GM21447 (cell line): ENCODE data around the gene RIC8B.
"Not testable (repeated sequence)": the region's sequence is repeated elsewhere in the genome, so short reads cannot be mapped to it uniquely, and the experiment has no call there.

Experiments
- ATAC-seq: cut with Tn5 transposase; IDR thresholded peaks from one replicate; pipeline ENCODE4 v1.9.1; 2021; ENCODE audit not compliant: unreplicated experiment

Gene RIC8B, protein sequence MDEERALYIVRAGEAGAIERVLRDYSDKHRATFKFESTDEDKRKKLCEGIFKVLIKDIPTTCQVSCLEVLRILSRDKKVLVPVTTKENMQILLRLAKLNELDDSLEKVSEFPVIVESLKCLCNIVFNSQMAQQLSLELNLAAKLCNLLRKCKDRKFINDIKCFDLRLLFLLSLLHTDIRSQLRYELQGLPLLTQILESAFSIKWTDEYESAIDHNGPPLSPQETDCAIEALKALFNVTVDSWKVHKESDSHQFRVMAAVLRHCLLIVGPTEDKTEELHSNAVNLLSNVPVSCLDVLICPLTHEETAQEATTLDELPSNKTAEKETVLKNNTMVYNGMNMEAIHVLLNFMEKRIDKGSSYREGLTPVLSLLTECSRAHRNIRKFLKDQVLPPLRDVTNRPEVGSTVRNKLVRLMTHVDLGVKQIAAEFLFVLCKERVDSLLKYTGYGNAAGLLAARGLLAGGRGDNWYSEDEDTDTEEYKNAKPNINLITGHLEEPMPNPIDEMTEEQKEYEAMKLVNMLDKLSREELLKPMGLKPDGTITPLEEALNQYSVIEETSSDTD

DNA sequence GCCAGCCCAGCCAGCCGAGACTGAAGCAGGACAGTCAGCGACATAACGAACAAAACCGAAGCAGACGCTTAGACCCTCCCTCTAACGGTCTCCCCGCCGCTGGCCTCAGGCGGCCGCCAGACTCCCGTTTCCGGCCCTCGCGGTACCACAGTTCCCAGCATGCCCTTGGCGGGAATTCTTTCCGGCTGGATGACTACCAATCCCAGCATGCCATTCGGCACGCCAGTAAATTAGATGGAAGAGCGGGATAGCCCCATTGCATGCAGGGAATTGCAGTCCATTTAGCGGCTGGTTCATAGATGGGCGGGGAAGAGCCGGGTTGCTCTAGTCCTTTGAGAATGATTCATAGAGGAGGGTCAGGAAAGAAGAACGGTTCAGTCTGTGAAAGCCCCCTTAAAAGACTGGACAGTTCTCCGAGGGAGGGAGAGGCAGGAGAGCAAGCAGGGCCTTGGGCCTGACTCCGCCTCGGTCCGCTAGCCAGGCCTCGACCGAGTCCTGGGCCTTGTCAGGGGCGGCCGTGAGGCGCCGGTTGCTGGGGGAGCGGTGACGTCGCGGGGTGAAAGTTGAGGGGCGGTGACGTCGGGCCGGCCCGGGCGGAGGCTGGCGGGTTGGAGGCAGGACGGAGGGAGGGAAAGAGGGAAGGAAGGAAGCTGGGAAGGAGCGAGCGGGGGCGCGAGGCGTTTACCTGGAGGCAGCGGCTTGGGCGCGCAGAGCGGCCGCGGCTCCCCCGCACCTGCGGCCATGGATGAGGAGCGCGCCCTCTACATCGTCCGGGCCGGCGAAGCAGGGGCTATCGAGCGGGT lies at the start of gene RIC8B:
TSS of gene RIC8B (plus strand) at position 678 of the 803 bp plus-strand sequence. CDS start at position 742, 64 bp downstream.
- peak; percentile 91 for ATAC-seq

DNA sequence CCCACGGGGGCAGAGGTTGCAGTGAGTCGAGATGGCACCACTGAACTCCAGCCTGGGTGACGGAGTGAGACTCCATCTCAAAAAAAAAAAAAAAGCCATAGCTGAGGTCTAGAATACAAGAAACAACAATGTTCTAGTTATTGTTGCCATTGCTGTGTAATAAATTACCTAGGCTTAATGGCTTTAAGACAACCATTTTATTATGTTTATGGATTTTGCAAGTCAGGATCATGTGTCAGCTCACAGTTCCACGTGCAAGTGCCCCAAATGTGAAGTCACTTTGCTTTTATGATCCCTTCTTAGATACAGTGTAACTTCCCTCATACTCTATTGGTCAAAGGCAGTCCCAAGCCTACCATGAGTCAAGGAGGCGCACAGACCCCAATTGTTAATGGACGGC lies 49.5 kb upstream of the RIC8B start:
- ATAC-seq, result no peak

DNA sequence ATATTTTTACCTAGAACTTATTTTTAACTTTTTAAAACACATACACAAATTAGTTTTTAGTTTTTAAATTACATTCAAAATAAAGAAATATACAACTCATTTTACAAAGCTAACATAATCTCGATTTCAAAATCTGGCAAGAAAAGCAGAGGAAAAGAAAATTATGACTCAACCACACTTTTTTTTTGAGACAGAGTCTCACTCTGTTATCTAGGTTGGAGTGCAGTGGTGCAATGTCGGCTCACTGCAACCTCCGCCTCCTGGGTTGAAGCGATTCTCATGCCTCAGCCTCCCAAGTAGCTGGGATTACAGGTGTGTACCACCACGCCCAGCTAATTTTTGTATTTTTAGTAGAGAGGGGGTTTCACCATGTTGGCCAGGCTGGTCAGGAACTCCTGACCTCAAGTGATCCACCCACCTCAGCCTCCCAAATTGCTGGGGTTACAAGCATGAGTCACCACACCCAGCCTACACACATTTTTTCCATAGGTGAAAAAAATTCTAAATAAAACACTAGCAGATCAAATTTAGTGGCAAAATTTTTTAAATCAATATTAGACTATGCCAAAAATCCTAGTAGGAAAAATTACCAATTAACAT lies 47.8 kb upstream of the RIC8B start:
- ATAC-seq, result not testable (repeated sequence)

DNA sequence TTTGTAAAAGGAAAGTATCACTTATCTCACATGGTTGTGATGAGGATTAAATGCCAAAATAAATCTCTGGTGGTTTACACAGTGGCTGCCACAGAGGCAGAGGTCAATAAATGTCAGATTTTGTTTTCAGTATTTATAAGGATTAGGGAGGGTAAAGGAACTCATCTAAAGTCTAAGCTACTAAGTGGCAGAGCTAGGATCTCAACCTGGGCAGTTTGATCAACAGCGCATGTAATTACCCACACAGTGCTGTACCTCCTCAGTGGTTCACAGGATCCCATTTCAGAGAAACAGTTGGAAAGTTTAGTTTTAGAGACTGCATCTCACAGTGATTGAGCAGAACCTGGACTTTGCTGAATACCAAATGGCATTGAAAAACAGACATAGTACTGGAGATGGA lies 44.9 kb upstream of the RIC8B start:
- no peak for ATAC-seq

DNA sequence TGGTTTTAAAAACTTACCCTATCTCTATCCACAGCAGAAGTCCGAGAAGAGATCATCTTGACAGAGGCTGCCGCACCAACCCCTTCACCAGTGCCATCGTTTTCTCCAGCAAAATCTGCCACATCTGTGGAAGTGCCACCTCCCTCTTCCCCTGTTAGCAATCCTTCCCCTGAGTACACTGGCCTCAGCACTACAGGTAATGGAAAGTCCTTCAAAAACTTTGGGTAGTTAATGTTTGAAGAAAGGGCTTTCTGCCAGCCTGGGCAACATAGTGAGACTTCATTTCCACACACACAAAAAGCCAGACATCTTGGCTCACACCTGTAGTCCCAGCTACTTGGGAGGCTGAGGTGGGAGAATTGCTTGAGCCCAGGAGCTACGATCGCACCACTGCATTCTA lies 41.6 kb upstream of the RIC8B start:
- no peak for ATAC-seq

DNA sequence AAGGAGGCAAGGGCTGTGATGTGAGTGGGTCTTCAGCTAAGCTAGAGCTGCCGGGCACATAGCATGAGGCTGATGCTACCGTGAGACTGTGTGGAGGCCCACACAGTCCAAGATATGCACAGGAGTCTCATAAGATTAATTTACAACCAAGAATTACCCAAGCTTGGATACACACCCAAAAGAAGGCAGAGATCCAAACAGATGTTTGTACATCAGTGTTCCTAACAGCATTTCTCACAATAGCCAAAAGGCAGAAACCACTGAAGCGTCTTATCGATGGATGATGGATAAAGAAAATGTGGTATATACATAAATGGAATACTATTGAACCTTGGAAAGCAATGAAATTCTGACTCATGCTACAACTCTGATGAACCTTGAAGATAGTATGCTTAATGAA lies 40.8 kb upstream of the RIC8B start:
- ATAC-seq, result no peak

DNA sequence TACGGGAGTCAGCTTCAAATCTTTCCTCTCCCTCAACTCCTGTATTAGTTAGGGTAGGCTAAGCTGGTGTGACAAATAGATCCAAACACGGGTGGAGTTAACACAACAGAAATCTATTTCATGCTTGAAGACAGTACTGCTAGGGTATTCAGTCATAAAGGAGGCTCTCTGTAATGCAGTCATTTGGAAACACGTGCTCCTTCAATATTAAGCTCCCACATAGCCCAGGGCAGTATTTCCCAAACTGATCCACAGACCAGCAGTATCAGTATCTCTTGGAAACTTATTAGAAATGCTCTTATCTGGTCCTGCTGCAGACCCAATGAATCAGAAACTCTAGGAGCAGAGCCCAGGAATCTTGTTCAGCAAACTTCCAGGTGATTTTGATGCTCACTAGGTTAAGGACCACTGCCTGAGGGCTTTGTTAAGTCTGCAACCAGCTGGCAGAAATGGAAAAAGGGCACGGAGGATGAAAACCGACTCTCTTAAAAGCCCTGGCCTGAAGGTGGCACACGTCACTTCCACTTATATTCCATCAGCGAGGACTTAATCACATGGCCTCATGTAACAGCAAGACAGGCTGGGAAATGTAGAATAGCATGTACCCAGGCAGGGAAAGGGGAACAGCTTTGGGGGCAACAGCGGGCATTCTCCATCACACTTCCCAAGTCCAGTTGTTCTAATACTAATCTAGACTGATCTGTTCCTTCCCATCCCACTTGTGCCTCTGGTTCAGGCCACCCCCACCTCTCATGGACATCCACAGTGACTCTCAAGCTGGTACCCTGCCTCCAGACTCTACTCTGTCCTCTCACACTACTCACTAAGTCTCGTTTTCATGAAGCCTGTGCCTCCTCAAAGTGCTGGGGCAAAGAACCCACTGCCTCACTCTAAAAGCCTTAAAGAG lies 38.2 kb upstream of the RIC8B start:
- ATAC-seq, result no peak

DNA sequence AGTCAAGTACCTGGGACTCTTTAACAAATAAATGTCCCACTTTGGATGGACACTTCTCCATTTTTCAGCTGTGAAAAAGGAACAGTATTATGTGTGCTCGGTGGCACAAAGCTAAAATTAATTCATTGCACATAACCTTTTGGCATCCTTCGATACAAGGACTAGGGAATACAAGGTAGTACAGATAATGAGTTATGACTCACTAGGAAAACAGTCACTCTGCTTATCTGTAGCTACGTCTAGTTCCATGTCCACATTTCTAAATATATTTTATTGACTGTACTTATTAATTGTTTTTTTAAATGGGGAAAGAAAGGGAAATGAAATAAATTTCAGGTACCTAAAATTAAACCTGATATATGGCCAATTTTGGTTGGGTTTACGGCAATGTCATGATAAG lies 35.2 kb upstream of the RIC8B start:
- ATAC-seq, result no peak

DNA sequence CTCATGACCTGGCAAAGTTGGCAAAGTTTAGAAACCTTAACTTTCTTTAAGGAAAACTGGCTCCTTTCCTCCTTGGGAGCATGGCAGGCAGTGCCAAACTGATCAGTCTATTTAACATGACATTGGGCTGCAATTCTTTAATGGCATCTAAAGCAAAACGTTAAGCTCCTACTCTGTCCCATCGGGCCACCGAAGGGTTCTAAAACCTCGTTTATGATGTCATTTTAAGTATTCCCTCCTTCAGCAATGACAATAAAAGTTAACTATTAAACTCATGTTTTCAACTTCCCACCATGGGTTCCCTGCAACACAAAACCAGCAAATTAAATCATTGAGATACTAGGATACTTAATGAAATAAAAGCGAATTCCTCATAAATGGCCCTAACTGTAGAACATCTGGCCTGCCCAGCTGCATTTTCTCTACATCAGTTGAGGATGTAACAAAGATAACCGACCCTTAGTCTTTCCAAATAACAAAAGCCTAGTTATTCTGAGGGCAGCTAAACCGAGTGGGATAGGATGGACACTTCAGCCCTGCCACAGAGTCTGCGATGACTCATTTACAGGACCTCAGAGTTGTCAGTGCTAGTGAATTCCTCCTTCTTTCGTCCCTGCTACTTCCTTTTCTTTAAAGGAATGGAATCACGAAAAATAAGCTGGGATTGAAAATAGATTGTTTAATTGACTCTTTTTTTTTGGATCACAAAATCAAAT lies 34.5 kb upstream of the RIC8B start:
- no peak for ATAC-seq

DNA sequence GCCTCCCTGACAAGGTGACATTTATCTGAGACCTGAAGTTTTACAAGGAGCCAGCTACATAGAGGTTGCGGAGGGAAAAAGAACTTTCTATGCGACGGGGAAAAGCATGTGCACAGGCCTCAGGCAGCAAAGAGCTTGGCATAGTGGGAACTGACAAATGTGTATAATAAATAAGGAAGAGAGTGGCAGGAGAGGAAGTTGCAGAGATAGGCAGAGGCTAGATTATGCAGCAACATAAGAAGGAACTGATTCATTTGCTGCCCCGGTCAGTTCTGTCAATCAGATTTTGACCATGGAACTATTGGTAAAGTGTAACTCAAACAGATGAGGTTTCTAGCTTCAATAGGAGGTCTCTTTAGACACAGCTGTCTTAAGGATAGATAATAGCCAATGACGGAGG lies 33.7 kb upstream of the RIC8B start:
- no peak for ATAC-seq

DNA sequence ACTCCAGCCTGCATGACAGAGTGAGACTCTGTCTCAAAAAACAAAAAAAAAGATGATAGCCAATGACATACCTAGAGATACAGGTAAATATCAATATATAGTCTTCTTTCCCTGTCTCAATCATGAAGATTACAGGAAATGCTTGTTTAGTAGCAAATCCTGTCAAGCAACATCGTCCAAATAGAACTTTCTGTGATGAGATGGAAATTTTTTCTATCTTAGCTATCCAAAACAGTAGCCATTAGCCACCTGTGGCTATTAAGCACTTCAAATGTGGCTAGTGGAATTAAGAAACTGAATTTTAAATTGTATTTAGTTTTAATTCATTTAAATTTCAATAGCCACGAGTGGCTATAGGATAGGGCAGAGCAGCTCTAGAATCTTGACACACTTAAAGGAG lies 33.2 kb upstream of the RIC8B start:
- ATAC-seq, result no peak

DNA sequence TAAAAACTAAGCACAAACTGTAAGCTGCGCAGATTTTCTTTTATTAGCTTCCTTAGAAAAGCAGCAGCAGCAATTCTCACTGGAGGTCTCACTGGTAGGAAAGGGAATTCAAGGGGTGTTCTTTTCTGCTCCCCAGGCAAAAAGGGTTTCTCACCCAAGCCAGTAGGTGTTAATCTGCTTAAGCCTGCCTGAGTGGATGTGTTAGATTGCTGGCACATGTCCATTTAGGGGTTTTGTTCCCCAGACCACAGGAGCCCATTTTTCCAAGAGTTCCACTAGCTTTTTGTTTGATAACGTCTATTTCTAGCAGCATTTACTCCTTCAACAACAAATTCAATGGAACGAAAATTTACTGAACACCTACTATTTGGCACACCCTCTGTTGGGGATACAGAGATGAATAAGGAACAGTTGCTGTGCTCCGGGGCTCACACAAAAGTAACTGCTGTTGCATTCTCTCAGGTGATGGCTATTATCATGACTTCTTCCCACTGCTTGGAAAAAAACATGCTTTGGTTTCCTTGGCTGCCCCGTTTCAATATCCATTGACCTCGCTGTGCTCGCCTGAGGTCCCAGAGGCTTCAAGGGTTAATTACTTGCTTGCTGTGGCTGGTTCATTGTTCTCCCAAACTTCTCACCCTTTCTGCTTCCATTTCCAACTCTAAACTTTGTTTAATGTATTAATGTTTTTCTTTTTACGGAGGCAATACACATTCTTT lies 31.1 kb upstream of the RIC8B start:
- no peak for ATAC-seq

DNA sequence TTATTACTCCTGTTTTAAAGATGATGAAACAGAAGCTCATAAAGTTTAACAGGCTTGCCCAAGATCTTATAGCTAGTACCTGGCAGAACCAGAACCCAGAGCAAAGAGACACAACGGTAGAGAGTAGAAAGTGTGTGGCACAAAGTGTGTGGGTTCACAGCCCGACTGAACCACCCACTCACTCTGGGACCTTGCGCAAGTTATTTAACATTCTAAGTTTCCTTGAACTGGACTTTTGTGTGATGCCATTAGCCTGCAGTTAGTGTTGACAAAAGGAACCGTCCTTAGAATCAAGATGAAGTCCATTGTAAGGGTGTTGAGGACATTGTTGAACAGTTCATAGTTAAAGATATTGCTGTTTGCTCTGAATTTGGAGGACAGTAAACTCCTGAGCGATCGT lies 29.9 kb upstream of the RIC8B start:
- no peak for ATAC-seq

DNA sequence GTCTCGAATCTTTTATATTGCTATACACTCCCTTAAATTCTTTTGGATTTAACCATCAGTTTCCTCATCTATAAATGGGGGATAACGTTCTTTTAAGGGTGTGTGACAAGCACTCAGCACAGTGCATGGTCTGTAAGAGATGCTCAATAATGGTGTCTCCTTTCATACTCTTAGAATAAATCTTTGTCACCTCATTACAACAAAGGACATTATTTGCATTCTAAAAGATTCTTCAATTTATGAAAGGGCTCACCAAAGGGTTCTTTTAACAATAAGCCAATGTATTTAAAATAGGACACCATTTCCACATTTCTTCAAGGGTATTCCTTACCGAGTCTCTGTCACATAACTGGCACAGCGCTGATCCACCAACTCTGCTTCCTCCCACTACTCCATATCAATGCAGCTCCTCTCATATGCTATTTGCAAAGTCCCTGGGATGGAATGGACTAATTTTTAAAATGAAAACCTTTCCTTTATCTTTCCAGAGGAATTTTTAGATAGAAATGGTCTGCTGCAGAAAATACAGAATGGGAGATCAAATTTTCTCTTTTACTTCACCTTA lies 29.2 kb upstream of the RIC8B start:
- ATAC-seq, result no peak

DNA sequence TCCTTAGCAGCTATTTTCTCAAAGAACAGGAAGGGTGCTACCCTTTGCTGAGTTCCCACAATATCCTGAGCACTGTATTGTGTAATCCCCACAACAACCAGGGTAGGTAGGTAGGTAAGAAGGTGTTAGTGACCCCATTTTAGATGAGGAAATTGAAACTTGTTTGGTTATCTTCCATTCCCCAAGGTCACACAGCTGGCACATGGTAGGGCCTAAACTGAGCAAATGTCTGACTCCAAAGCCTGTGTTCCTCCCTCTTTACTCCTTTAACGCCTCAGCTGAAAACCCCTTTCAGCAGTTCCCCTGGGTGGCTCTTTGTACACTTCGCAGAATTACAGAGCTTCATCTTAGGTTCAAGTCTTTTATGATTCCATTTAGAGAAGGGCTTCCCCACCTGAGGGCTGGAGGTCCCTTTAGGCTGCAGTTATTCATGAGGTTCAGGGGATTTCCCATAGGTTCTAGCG lies 26.5 kb upstream of the RIC8B start:
- peak; percentile 62 for ATAC-seq

DNA sequence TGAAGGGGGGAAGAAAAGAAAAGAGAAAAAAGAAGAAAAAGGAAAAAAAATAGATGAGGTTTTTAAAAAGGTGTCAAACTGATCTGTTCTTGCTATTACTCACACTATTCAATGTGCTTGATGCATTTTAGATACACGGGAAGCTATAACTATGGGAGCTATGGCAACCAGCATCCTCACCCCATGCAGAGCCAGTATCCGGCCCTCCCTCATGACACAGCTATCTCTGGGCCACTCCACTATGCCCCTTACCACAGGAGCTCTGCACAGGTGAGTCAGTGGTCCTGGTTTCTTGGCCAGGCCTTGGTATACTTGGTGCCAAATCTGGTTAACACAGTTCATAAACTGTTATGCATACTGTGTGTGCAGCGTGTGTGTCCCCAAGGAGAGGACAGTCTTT lies 24.0 kb upstream of the RIC8B start:
- no peak for ATAC-seq

DNA sequence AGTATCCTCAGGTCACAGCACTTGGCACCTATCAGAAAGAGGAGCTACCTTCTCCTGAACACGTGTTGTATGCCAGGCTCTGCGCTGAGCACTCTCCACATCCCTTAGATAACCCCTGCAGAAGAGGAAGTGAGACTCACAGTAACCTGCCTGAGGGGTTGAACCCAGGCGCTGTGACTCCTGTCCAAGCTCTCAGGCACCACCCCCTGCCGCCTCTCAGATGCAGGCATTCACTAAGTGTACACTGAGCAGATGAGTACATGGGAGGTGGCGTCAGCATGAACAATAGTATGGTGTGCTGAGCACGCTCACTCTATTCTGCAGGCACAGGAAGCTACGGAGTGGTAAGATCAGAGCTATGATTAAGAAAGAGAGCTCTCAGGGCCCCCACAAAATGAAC lies 21.0 kb upstream of the RIC8B start:
- peak; percentile 99 for ATAC-seq

DNA sequence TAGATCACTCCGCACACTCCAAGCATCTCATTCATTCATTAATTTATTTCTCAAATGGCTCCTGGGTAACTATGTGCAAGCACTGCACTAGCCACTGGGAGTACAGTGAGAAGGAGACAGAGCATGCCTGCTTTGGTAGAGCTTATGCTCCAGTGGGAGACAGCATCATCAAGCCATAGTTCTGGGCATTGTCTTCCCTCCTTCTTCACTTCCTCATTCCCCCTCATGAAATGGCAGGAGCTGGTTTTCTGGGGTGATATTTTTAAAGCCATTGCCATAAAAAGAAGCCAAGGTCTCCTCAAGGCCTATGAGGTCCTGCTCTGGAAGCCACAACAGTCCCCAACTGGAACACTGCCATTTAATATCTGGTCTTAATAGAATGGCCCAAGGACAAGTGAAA lies 20.2 kb upstream of the RIC8B start:
- ATAC-seq, result no peak
